ENCODE data around the gene RHBDD3. TPM values are rescaled to one million over a fixed set of nuclear protein-coding genes. Genes with fewer than 3 reads are reported as not detected.

RHBDD3 gene
- total RNA-seq, 1 donor from 2014 or later: 35.6 TPM

DNA sequence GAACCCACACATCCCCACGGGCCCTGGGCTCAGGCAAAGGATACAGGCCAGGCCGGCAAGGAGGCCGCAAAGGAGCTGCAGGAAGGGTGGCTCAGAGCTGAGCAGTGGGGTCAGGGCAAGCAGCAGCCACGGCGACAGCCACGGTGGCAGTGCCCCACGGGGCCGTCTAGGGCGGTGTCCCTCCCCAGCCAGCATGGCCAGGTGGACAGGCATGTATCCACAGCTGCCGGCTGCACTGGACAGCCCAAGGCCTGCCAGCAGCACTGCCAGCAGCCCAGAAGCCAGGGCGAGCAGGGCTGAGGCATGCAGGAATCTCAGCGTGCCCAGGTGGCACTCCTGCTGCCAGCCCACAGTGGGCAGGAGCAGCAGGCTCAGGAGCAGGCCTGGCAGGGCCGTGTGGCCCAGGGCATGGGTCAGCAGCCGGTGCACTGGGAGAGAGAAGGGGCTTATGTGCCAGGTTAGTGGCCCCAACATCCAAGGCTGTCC, 3.9 kb downstream of the RHBDD3 start:
- Mint-ChIP-seq H3K4me1 (ENCODE audit: low read depth, unreplicated experiment) (peaks cover 9% of the 10 kb centered on the region), H3K36me3 (ENCODE audit: low read depth, unreplicated experiment) (peaks cover 9% of the 10 kb centered on the region), H3K4me3 (ENCODE audit: unreplicated experiment) (no peak overlapping the region), H3K9me3 (ENCODE audit: unreplicated experiment) (no peaks in the 10 kb centered on the region), H3K27ac (ENCODE audit: unreplicated experiment) (no peak overlapping the region), H3K27me3 (ENCODE audit: low read depth, unreplicated experiment) (no peaks in the 10 kb centered on the region)
- peaks cover 32% of the 10 kb centered on the region for H3K79me2 ChIP-seq (ENCODE audit: insufficient read depth, low read length)
- no peaks in the 10 kb centered on the region for H3K36me3 ChIP-seq (ENCODE audit: insufficient read depth, low read length)
- H3K4me2 ChIP-seq (ENCODE audit: low read length): no peak overlapping the region
- peaks cover 9% of the 10 kb centered on the region for H4K20me1 ChIP-seq (ENCODE audit: insufficient read depth, low read length)
- DNase-seq (ENCODE audit: low read depth) (no peak), FAIRE-seq (no peak)
- no peak overlapping the region for H3K4me3 ChIP-seq (ENCODE audit: insufficient read depth, low read depth, low read length)
- H3K4me1 ChIP-seq (ENCODE audit: insufficient read depth, low read length): peaks cover 14% of the 10 kb centered on the region
- no peak overlapping the region for H3K9ac ChIP-seq (ENCODE audit: low read length)
- H3K9me3 ChIP-seq (ENCODE audit: insufficient read depth, low read depth, low read length): no peaks in the 10 kb centered on the region
- H3K27ac ChIP-seq (ENCODE audit: low read depth, low read length): no peak overlapping the region
- H3K27me3 ChIP-seq (ENCODE audit: insufficient read depth, low read length): no peaks in the 10 kb centered on the region
- no peak for TF ChIP-seq EZH2 (IDR thresholded peaks at IDR 0.05; ENCODE audit: insufficient read depth, low read length)
- TF ChIP-seq, protein P1, sequence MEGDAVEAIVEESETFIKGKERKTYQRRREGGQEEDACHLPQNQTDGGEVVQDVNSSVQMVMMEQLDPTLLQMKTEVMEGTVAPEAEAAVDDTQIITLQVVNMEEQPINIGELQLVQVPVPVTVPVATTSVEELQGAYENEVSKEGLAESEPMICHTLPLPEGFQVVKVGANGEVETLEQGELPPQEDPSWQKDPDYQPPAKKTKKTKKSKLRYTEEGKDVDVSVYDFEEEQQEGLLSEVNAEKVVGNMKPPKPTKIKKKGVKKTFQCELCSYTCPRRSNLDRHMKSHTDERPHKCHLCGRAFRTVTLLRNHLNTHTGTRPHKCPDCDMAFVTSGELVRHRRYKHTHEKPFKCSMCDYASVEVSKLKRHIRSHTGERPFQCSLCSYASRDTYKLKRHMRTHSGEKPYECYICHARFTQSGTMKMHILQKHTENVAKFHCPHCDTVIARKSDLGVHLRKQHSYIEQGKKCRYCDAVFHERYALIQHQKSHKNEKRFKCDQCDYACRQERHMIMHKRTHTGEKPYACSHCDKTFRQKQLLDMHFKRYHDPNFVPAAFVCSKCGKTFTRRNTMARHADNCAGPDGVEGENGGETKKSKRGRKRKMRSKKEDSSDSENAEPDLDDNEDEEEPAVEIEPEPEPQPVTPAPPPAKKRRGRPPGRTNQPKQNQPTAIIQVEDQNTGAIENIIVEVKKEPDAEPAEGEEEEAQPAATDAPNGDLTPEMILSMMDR (IDR thresholded peaks at IDR 0.05; ENCODE audit: insufficient read depth, low read depth, low read length): no peak
- no peak overlapping the region for H2AFZ ChIP-seq (ENCODE audit: low read depth, low read length)

DNA sequence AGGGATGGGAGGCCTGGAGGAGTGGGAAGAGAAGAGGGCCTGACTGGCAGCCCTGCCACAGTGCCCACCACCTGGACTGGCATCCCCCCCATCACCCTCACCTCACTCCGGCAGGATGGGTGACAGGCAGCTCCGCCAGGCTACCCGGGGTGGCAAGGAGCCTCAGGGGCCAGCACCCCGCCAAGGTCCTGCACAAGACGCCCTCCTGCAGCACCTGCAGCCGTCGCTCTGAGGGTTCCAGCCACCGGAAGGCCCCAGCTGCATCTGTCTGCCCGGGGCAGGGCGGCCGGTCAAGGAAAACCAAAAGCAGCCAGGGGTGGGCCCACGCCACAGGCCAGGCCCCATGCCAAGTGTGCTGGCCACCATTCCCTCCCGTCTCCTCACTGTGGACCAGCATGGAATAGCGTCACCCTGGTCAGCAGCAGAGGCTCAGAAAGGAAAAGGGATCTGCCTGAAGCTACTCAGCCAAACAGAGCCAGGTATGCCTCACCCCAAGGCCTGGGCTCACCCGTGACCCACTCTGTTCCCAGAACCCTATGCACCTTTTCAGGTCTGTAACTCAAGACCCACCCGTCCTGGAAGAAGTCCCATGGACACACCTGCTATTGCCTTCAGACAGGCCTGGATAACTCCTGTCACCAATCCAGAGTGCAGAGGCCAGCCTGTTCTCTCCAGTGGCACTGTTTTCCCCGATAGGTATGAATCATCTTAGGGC, 7.0 kb downstream of the RHBDD3 start:
- H3K27ac Mint-ChIP-seq (ENCODE audit: unreplicated experiment): no peak overlapping the region
- DNase-seq (ENCODE audit: low read depth): no peak
- no peaks in the 10 kb centered on the region for H3K4me1 Mint-ChIP-seq (ENCODE audit: low read depth, unreplicated experiment)
- Histone ChIP-seq H4K20me1 (ENCODE audit: insufficient read depth, low read length) (peaks cover 5% of the 10 kb centered on the region), H3K27ac (ENCODE audit: low read depth, low read length) (no peak overlapping the region), H3K27me3 (ENCODE audit: insufficient read depth, low read length) (no peaks in the 10 kb centered on the region), H3K79me2 (ENCODE audit: insufficient read depth, low read length) (peaks cover 1% of the 10 kb centered on the region), H3K4me1 (ENCODE audit: insufficient read depth, low read length) (no peaks in the 10 kb centered on the region), H2AFZ (ENCODE audit: low read depth, low read length) (no peak overlapping the region), H3K4me3 (ENCODE audit: insufficient read depth, low read depth, low read length) (no peak overlapping the region), H3K9me3 (ENCODE audit: insufficient read depth, low read depth, low read length) (no peaks in the 10 kb centered on the region), H3K9ac (ENCODE audit: low read length) (no peak overlapping the region), H3K36me3 (ENCODE audit: insufficient read depth, low read length) (no peaks in the 10 kb centered on the region), H3K4me2 (ENCODE audit: low read length) (no peak overlapping the region)
- FAIRE-seq: no peak
- TF ChIP-seq, protein P1 (IDR thresholded peaks at IDR 0.05; ENCODE audit: insufficient read depth, low read depth, low read length): no peak
- TF ChIP-seq EZH2 (IDR thresholded peaks at IDR 0.05; ENCODE audit: insufficient read depth, low read length): no peak
- H3K27me3 Mint-ChIP-seq (ENCODE audit: low read depth, unreplicated experiment): no peaks in the 10 kb centered on the region
- H3K4me3 Mint-ChIP-seq (ENCODE audit: unreplicated experiment): no peak overlapping the region
- H3K9me3 Mint-ChIP-seq (ENCODE audit: unreplicated experiment): no peaks in the 10 kb centered on the region
- H3K36me3 Mint-ChIP-seq (ENCODE audit: low read depth, unreplicated experiment): peaks cover 8% of the 10 kb centered on the region

DNA sequence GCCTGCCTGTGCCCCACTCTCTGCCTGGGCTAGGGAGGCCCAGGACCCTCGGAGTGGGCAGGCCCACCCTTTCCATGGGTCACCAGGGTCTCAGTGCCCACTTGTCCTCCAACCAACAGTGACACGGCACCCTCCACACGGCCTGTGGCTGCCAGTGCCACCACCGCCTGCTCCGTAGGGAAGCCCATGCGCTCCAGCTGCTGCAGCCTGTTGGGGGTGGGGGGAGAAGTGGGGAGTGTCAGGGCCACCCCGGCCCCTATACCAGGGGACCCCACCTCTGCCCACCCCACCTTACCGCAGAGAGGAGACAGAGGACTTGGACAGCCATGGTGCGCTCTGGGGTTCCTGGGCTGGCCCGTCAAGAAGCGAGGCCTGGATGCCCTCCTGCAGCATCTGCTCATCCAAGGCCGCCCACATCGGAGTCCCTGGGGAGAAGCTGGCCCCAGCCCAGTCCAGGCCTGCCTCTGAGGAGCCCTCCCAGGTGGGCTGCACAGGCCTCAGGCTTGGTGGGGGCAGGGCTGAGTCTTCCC, 7.7 kb downstream of the RHBDD3 start:
- Histone ChIP-seq H3K4me1 (ENCODE audit: insufficient read depth, low read length) (no peaks in the 10 kb centered on the region), H4K20me1 (ENCODE audit: insufficient read depth, low read length) (peaks cover 5% of the 10 kb centered on the region), H3K36me3 (ENCODE audit: insufficient read depth, low read length) (no peaks in the 10 kb centered on the region), H2AFZ (ENCODE audit: low read depth, low read length) (no peak overlapping the region), H3K4me3 (ENCODE audit: insufficient read depth, low read depth, low read length) (no peak overlapping the region), H3K27ac (ENCODE audit: low read depth, low read length) (no peak overlapping the region), H3K9ac (ENCODE audit: low read length) (no peak overlapping the region), H3K27me3 (ENCODE audit: insufficient read depth, low read length) (no peaks in the 10 kb centered on the region), H3K79me2 (ENCODE audit: insufficient read depth, low read length) (no peaks in the 10 kb centered on the region), H3K9me3 (ENCODE audit: insufficient read depth, low read depth, low read length) (no peaks in the 10 kb centered on the region), H3K4me2 (ENCODE audit: low read length) (no peak overlapping the region)
- no peaks in the 10 kb centered on the region for H3K27me3 Mint-ChIP-seq (ENCODE audit: low read depth, unreplicated experiment)
- no peak overlapping the region for H3K4me3 Mint-ChIP-seq (ENCODE audit: unreplicated experiment)
- H3K27ac Mint-ChIP-seq (ENCODE audit: unreplicated experiment): no peak overlapping the region
- no peaks in the 10 kb centered on the region for H3K9me3 Mint-ChIP-seq (ENCODE audit: unreplicated experiment)
- TF ChIP-seq, protein P1 (IDR thresholded peaks at IDR 0.05; ENCODE audit: insufficient read depth, low read depth, low read length): no peak
- no peak for TF ChIP-seq EZH2 (IDR thresholded peaks at IDR 0.05; ENCODE audit: insufficient read depth, low read length)
- H3K36me3 Mint-ChIP-seq (ENCODE audit: low read depth, unreplicated experiment): peaks cover 10% of the 10 kb centered on the region
- FAIRE-seq (no peak), DNase-seq (ENCODE audit: low read depth) (no peak)
- H3K4me1 Mint-ChIP-seq (ENCODE audit: low read depth, unreplicated experiment): no peaks in the 10 kb centered on the region
